ENCODE data around the gene ABCB8. TPM values are rescaled to one million over a fixed set of nuclear protein-coding genes. Genes with fewer than 3 reads are reported as not detected.

Gene ABCB8
- total and polyA plus RNA-seq, 9 of the 15 experiments (the other 6 are each of a cell fraction or from before 2014, with no cell fraction given), result 7.6 to 106 (median 36.3) TPM

GRCh38 chr7:150983893-150984368 is 44.3 kb upstream of the ABCB8 start (continued):
- TF ChIP-seq SMARCC2 (IDR thresholded peaks at IDR 0.05; ENCODE audit: low read depth) (no peak), MTA3 (IDR thresholded peaks at IDR 0.05; ENCODE audit: borderline replicate concordance) (no peak), ZNF79 (CRISPR knock-in tag; IDR thresholded peaks at IDR 0.05; ENCODE audit: low read depth) (no peak), ZNF217 (CRISPR knock-in tag; IDR thresholded peaks at IDR 0.05) (no peak), CBX2 (IDR thresholded peaks at IDR 0.05; ENCODE audit: insufficient read depth, low read length, poor library complexity, severe bottlenecking) (no peak), GTF2E2 (tag; IDR thresholded peaks at IDR 0.05) (no peak), ARID1B (IDR thresholded peaks at IDR 0.05) (no peak), ZSCAN32 (CRISPR knock-in tag; IDR thresholded peaks at IDR 0.05) (no peak), TCF3 (CRISPR knock-in tag; IDR thresholded peaks at IDR 0.05) (no peak; the same call in 1 of the 2 replicates), SUPT5H (IDR thresholded peaks at IDR 0.05) (no peak), KDM1A (IDR thresholded peaks at IDR 0.05) (no peak), L3MBTL2 (IDR thresholded peaks at IDR 0.05) (no peak), TRIM28 (IDR thresholded peaks at IDR 0.05) (no peak), HDAC3 (IDR thresholded peaks at IDR 0.05; ENCODE audit: borderline replicate concordance, partially characterized antibody) (no peak), HCFC1 (IDR thresholded peaks at IDR 0.05; ENCODE audit: low read depth, low read length) (peak; percentile 50; the same call in 1 of the 2 replicates), SAFB (IDR thresholded peaks at IDR 0.05; ENCODE audit: borderline replicate concordance, low read depth, low read length) (no peak), ASH1L (IDR thresholded peaks at IDR 0.05; ENCODE audit: borderline replicate concordance, low read depth, partially characterized antibody) (no peak), ZNF57 (CRISPR knock-in tag; IDR thresholded peaks at IDR 0.05) (no peak), MLX (CRISPR knock-in tag; conservative IDR thresholded peaks at IDR 0.05) (peak in 1 of 2 experiments; percentile 84; a peak in 1 of 4 replicates), ZNF75A (CRISPR knock-in tag; IDR thresholded peaks at IDR 0.05) (no peak), NR2C2 (CRISPR knock-in tag; IDR thresholded peaks at IDR 0.05) (peak; percentile 56; the same call in 1 of the 2 replicates), NR2C2 (tag; IDR thresholded peaks at IDR 0.05) (no peak), OTX1 (CRISPR knock-in tag; IDR thresholded peaks at IDR 0.05) (no peak)
- TF ChIP-seq, protein P1, sequence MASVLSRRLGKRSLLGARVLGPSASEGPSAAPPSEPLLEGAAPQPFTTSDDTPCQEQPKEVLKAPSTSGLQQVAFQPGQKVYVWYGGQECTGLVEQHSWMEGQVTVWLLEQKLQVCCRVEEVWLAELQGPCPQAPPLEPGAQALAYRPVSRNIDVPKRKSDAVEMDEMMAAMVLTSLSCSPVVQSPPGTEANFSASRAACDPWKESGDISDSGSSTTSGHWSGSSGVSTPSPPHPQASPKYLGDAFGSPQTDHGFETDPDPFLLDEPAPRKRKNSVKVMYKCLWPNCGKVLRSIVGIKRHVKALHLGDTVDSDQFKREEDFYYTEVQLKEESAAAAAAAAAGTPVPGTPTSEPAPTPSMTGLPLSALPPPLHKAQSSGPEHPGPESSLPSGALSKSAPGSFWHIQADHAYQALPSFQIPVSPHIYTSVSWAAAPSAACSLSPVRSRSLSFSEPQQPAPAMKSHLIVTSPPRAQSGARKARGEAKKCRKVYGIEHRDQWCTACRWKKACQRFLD (CRISPR knock-in tag; IDR thresholded peaks at IDR 0.05), result peak; percentile 60; the same call in 1 of the 2 replicates
- TF ChIP-seq, protein P2, sequence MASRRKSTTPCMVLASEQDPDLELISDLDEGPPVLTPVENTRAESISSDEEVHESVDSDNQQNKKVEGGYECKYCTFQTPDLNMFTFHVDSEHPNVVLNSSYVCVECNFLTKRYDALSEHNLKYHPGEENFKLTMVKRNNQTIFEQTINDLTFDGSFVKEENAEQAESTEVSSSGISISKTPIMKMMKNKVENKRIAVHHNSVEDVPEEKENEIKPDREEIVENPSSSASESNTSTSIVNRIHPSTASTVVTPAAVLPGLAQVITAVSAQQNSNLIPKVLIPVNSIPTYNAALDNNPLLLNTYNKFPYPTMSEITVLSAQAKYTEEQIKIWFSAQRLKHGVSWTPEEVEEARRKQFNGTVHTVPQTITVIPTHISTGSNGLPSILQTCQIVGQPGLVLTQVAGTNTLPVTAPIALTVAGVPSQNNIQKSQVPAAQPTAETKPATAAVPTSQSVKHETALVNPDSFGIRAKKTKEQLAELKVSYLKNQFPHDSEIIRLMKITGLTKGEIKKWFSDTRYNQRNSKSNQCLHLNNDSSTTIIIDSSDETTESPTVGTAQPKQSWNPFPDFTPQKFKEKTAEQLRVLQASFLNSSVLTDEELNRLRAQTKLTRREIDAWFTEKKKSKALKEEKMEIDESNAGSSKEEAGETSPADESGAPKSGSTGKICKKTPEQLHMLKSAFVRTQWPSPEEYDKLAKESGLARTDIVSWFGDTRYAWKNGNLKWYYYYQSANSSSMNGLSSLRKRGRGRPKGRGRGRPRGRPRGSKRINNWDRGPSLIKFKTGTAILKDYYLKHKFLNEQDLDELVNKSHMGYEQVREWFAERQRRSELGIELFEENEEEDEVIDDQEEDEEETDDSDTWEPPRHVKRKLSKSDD (conservative IDR thresholded peaks at IDR 0.05; ENCODE audit: low read length), result no peak
- TF ChIP-seq, protein P3, sequence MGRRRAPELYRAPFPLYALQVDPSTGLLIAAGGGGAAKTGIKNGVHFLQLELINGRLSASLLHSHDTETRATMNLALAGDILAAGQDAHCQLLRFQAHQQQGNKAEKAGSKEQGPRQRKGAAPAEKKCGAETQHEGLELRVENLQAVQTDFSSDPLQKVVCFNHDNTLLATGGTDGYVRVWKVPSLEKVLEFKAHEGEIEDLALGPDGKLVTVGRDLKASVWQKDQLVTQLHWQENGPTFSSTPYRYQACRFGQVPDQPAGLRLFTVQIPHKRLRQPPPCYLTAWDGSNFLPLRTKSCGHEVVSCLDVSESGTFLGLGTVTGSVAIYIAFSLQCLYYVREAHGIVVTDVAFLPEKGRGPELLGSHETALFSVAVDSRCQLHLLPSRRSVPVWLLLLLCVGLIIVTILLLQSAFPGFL (CRISPR knock-in tag; IDR thresholded peaks at IDR 0.05), result no peak

All from K562 (cell line).